Nephron progenitor cell (in vitro differentiated cells): ENCODE results near the gene AHRR.

ENCODE experiments used
- DNase-seq: peaks from one replicate; pipeline ENCODE4 v3.0.0; 2021
- H3K27ac Mint-ChIP-seq: 2 replicates; pipeline ENCODE4 v1.8.0; 2021; ENCODE audit warnings: mild to moderate bottlenecking, moderate library complexity, mixed read lengths
- H3K27me3 Mint-ChIP-seq: 2 replicates; pipeline ENCODE4 v1.8.0; 2021; ENCODE audit warnings: mild to moderate bottlenecking, low read depth, mixed read lengths; ENCODE audit not compliant: poor library complexity
- H3K36me3 Mint-ChIP-seq: 2 replicates; pipeline ENCODE4 v1.8.0; 2021; ENCODE audit warnings: low read depth, mixed read lengths
- H3K4me1 Mint-ChIP-seq: 2 replicates; pipeline ENCODE4 v1.8.0; 2021; ENCODE audit warnings: mixed read lengths
- H3K4me3 Mint-ChIP-seq: 2 replicates; pipeline ENCODE4 v1.8.0; 2021; ENCODE audit warnings: mild to moderate bottlenecking, moderate library complexity, mixed read lengths
- H3K9me3 Mint-ChIP-seq: 2 replicates; pipeline ENCODE4 v1.8.0; 2021; ENCODE audit warnings: mild to moderate bottlenecking, moderate library complexity, mixed read lengths
- TF ChIP-seq, protein P1 (sequence below): fragments of 200-600 bp; sonication (generic); IDR thresholded peaks from 2 replicates; pipeline ENCODE4 v1.5.0; 2021; ENCODE audit warnings: antibody characterized with exemption

The AHRR gene

DNA sequence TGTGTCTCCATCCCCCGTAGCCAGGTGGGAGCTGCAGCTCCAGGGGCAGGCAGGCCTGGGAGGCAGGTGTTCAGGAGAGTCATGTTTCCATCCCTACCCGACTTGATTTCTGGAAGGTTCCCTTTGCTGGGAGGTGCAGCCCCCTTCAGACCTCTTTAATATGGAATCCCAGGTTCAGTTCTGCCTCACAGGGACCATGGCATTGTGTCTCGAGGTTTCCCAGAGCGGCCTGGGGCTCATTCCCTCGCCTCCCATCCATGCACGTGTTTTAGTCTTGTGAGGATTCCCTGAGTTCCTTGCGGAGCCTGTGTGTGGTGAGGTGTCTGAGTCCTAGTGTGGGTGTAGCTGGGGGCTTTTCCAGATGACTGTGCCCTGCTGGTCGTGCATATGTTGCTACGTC, 16.5 kb upstream of the AHRR start:
- Mint-ChIP-seq H3K27me3 (peaks cover 3% of the 10 kb centered on the region), H3K36me3 (peaks cover 7% of the 10 kb centered on the region), H3K9me3 (no peaks in the 10 kb centered on the region), H3K27ac (no peak overlapping the region), H3K4me3 (no peak overlapping the region), H3K4me1 (peaks cover 49% of the 10 kb centered on the region)
- TF ChIP-seq, protein P1, sequence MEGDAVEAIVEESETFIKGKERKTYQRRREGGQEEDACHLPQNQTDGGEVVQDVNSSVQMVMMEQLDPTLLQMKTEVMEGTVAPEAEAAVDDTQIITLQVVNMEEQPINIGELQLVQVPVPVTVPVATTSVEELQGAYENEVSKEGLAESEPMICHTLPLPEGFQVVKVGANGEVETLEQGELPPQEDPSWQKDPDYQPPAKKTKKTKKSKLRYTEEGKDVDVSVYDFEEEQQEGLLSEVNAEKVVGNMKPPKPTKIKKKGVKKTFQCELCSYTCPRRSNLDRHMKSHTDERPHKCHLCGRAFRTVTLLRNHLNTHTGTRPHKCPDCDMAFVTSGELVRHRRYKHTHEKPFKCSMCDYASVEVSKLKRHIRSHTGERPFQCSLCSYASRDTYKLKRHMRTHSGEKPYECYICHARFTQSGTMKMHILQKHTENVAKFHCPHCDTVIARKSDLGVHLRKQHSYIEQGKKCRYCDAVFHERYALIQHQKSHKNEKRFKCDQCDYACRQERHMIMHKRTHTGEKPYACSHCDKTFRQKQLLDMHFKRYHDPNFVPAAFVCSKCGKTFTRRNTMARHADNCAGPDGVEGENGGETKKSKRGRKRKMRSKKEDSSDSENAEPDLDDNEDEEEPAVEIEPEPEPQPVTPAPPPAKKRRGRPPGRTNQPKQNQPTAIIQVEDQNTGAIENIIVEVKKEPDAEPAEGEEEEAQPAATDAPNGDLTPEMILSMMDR, result no peak
- DNase-seq, result no peak

DNA sequence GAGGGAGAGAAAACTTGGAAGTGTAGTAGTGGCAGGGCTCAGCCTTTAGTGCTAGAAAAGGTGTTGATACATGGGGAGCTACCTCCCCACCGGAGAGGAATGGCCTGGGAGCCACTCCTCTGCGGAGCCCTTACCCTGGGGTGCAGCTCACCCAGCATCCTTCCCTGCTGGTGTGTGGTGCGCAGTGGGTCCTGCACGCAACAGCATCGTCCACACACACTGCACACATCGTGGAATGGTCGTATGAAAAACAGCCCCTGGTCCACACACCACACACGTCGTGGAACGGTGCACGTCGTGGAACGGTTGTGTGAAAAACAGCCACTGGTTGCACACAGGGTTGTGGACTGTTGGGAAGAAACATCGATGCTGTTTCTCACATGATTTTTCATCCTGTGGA, 16.1 kb upstream of the AHRR start:
- peaks cover 7% of the 10 kb centered on the region for H3K36me3 Mint-ChIP-seq

DNA sequence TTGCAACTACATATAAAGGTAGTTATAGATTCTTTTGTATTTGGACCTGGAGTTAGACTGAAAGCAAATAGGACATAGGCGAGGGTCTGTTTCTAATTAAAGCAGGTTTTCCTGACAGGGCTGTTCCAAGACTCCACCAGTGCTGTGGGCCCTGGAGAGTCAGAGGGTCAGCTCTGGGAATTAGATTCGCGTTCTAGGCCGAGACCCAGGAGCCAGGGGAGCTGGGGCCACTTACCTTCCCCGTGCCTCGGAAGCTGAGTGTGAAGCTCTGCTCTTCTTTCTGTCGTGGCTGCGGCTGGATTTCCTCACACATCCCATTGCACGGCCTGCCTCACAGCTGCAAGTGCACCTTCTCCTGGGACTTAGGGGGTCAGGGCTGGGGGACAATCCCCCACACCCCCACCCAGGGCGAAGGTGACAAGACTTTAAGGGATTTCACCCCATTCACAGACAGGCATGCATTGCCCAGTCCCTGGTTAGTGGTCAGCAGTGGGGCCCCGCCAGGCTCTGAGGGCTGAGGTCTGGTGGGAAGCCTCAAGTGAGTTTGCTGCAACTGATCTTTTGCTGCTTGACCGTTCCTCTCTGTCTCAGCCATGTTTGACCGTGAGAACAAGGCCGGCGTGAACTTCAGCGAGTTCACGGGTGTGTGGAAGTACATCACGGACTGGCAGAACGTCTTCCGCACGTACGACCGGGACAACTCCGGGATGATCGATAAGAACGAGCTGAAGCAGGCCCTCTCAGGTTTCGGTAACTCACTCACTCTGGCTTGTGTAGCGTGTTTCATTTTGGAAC, 15.3 kb upstream of the AHRR start:
- Mint-ChIP-seq H3K4me3 (no peak overlapping the region), H3K9me3 (no peaks in the 10 kb centered on the region), H3K36me3 (peaks cover 7% of the 10 kb centered on the region), H3K27me3 (peaks cover 3% of the 10 kb centered on the region), H3K27ac (peak overlapping the region; percentile 77), H3K4me1 (peaks cover 61% of the 10 kb centered on the region)
- no peak for DNase-seq
- TF ChIP-seq, protein P1, result no peak

More for the DNA sequence above, 16.1 kb upstream of the AHRR start:
- no peak for DNase-seq
- no peak overlapping the region for H3K27ac Mint-ChIP-seq
- TF ChIP-seq, protein P1, result no peak
- H3K27me3 Mint-ChIP-seq, result peaks cover 3% of the 10 kb centered on the region
- H3K4me3 Mint-ChIP-seq, result no peak overlapping the region
- H3K4me1 Mint-ChIP-seq, result peaks cover 53% of the 10 kb centered on the region
- H3K9me3 Mint-ChIP-seq, result no peaks in the 10 kb centered on the region

DNA sequence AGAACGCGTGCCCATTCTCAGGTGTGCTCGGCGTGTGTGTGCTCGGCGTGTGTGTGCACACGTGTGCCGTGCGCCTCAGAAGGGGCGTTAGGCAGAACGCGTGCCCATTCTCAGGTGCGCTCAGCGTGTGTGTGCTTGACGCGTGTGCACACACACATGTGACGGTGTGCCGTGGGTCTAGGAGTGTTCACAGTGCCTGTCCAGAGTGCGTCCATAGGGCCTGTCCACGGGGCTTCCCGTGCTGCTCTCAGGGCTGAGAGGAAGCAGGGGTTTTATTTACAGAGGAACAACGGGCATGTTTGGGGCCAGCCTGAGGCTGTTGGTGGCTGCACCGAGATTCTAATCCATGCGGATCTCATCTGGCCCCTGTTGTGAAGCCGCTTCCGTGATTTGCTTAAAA, 14.2 kb upstream of the AHRR start:
- no peaks in the 10 kb centered on the region for H3K9me3 Mint-ChIP-seq
- peaks cover 7% of the 10 kb centered on the region for H3K36me3 Mint-ChIP-seq
- no peak overlapping the region for H3K4me3 Mint-ChIP-seq
- H3K4me1 Mint-ChIP-seq, result peaks cover 68% of the 10 kb centered on the region
- no peak for DNase-seq
- H3K27me3 Mint-ChIP-seq, result no peaks in the 10 kb centered on the region
- H3K27ac Mint-ChIP-seq, result peak overlapping the region; percentile 49
- TF ChIP-seq, protein P1, result no peak

DNA sequence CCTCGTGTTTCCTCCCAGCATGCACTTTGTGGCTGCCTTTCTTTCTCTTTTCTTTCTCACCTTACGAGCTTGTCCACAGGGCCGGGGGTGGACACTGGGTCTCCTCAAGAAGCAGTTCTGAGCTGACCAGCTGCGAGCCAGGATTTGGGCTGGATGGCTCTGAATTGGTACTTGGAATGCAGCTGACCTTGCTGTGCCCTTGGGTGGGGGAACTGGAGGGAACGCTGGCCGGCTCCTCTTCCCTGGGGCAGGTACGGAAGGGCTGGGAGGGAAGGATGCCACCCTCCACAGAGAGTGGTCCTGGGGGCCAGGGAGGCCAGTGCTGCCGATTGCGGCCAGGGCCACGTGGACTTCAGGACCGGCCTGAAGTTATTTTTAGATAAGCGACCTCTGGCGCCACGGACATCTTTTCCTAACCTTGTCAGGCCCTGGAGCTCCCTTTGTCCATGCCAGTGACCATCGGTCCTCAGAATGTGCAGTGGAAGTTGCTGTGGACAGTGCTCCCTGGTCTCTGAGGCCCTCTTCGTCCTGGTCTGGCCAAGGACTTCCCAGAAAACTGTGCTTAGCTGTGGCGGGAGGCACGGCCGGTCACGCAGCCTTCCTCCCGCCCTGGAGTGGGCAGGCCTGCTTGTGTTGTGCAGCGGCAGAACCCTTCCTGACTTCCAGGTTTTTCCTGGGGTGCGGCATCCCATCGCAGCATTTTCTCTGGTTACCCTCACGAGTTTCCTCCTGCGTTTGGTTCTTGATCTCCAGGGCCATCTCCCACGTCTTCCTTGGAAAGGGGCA, 13.5 kb upstream of the AHRR start:
- H3K27ac Mint-ChIP-seq, result peak overlapping the region; percentile 49
- H3K4me3 Mint-ChIP-seq, result no peak overlapping the region
- TF ChIP-seq, protein P1, result no peak
- no peak for DNase-seq
- peaks cover 7% of the 10 kb centered on the region for H3K36me3 Mint-ChIP-seq
- H3K4me1 Mint-ChIP-seq, result peaks cover 68% of the 10 kb centered on the region
- no peaks in the 10 kb centered on the region for H3K27me3 Mint-ChIP-seq
- no peaks in the 10 kb centered on the region for H3K9me3 Mint-ChIP-seq
